Ovary (tissue), 9 donors: Measurements from ENCODE around the gene IGFBP3. TPM values are rescaled to one million over a fixed set of nuclear protein-coding genes. Genes with fewer than 3 reads are reported as not detected.

Experiments used
- DNase-seq, 5 donors: peaks; one replicate each; pipeline ENCODE4 v3.0.0-alpha.2; 2019 to 2020
- H3K27ac ChIP-seq, 2 donors: fragments of 200-600 bp; one replicate each; pipeline versions ENCODE4 v1.5.1 to v1.8.0; 2019 to 2022
- H3K27me3 ChIP-seq: fragments of 200-600 bp; one replicate; pipeline ENCODE4 v1.8.0; 2022
- H3K36me3 ChIP-seq: fragments of 200-600 bp; sonication (generic); one replicate; pipeline ENCODE4 v1.5.1; 2019
- H3K4me1 ChIP-seq: one replicate; pipeline ENCODE4 v1.8.1; 2013; ENCODE audit warnings: mild to moderate bottlenecking, moderate library complexity; ENCODE audit not compliant: insufficient read depth
- H3K4me3 ChIP-seq: fragments of 200-600 bp; sonication (generic); one replicate; pipeline ENCODE4 v1.5.1; 2017
- H3K9me3 ChIP-seq, 2 donors: fragments of 200-600 bp in 1 of 2; sonication (generic) in 1 of 2; one replicate each; pipeline versions ENCODE4 v1.5.1 to v1.8.1; 2013 to 2019; ENCODE audit warnings: mild to moderate bottlenecking in 1 of 2, moderate library complexity in 1 of 2
- CTCF ChIP-seq, 3 donors: fragments of 450-650 bp in 2 of 3; fragments of 200-600 bp in 1 of 3; IDR thresholded peaks; one replicate each; pipeline versions ENCODE4 v1.5.1 to v1.8.0; 2016 to 2022; ENCODE audit warnings: antibody characterized with exemption in 3 of 3, mild to moderate bottlenecking in 1 of 3
- EP300 ChIP-seq: sonication (generic); formaldehyde crosslinking; IDR thresholded peaks from one replicate; pipeline ENCODE4 v1.6.1; 2017; ENCODE audit warnings: antibody characterized with exemption
- POLR2A ChIP-seq: fragments of 450-650 bp; IDR thresholded peaks from one replicate; pipeline ENCODE4 v1.6.1; 2017; ENCODE audit warnings: antibody characterized with exemption, mild to moderate bottlenecking, moderate library complexity
- WGBS, 3 donors: extraction: QIAGEN DNeasy Blood & Tissue Kit in 1 of 3; methylation state at CpG; one replicate each; pipeline versions ENCODE4 v1.1.5 to v1.1.7; 2013 to 2017; 5-methylcytosine and 5-hydroxymethylcytosine counted together
- intact Hi-C, 4 donors: fragments of 100-400 bp; cut with DNase I; formaldehyde crosslinking; loops; one replicate each; pipeline versions ENCODE4 v1.11.0 to v1.15.1; 2022 to 2023
- polyA plus RNA-seq, 2 donors: library from polyadenylated mRNA; stranded (reverse); fragments of 200-250 nt in 1 of 2; fragments of 350-450 nt in 1 of 2; fragmentation: Illumina TruSeq in 1 of 2; extraction: RNeasy Lipid Tissue Mini Kit (QIAGEN cat#74804) in 1 of 2; gene quantifications; one replicate each; pipeline ENCODE4 v1.2.3, GENCODE V29; 2013 to 2014
- total RNA-seq, 7 donors: library from RNA; depleted of rRNA in 2 of 7; stranded (reverse); fragments of >200 nt in 2 of 7; fragmentation: NEBNext Ultra II Directional in 3 of 7; extraction: Animal tissue kit (Norgen Biotek cat#: 25700) in 3 of 7; gene quantifications; one replicate each; pipeline versions ENCODE4 v1.1.0 to v1.2.4, GENCODE V29; 2016 to 2023
- donor health status: DM: no; HTN: no; CAD: no; lungs with moderate emphysema.
- donor health status: DM: no; HTN: no; CAD: no.
- donor health status: Bipolar disorder and iron deficiency.
- donor health status: DM: yes; HTN: yes; CAD: no.
- donor health status: DM: no; HTN: no; CAD: no.
- donor health status: DM: yes; HTN: yes; CAD: no.

Gene IGFBP3
- total and polyA plus RNA-seq, 9 donors = 51.6 to 648 (median 174) TPM

- 2 to 5% (median 2%) methylated on average over 11 of the region's 11 CpGs for WGBS, 3 donors
- peaks cover 4% of the 10 kb centered on the region for H3K4me1 ChIP-seq
- peak in 1 of 5 donors; percentile 26 for DNase-seq
These were observed 1.7 kb upstream of the IGFBP3 start for GRCh38 chr7:45922810-45923209.

GRCh38 chr7:45921699-45922519 lies 837 bp upstream of the IGFBP3 start:
- H3K36me3 ChIP-seq = no peaks in the 10 kb centered on the region
- 5 to 7% (median 6%) methylated on average over 36 of the region's 36 CpGs for WGBS, 3 donors
- TF ChIP-seq CTCF (IDR thresholded peaks at IDR 0.05) (peak; percentile 68 to 86 (median 78)), POLR2A (no peak), EP300 (no peak)
- peak overlapping the region; percentile 78 for H3K4me3 ChIP-seq
- H3K27ac ChIP-seq = peak overlapping the region; percentile 14 to 23
- H3K9me3 ChIP-seq = no peaks in the 10 kb centered on the region
- H3K4me1 ChIP-seq = peaks cover 4% of the 10 kb centered on the region
- peak; percentile 61 to 83 (median 75) for DNase-seq
- intact Hi-C loops = loop anchor here (5.0 to 10.0 kb wide), 7 partner anchors 423 to 1335 kb away; no protein-coding TSS in a partner anchor
- no peaks in the 10 kb centered on the region for H3K27me3 ChIP-seq

More at GRCh38 chr7:45922810-45923209, 1.7 kb upstream of the IGFBP3 start:
- Histone ChIP-seq H3K36me3 (no peaks in the 10 kb centered on the region), H3K27ac (peak overlapping the region in 1 of 2 donors; percentile 14), H3K9me3 (no peaks in the 10 kb centered on the region), H3K27me3 (no peaks in the 10 kb centered on the region), H3K4me3 (peak overlapping the region; percentile 12)
- intact Hi-C loops = loop anchor here (5.0 to 10.0 kb wide), 7 partner anchors 422 to 1334 kb away; no protein-coding TSS in a partner anchor
- no peak for TF ChIP-seq CTCF (IDR thresholded peaks at IDR 0.05)
- no peak for TF ChIP-seq EP300
- TF ChIP-seq POLR2A = no peak

GRCh38 chr7:45921381-45921698 lies 268 bp upstream of the IGFBP3 start:
- 1 to 4% (median 2%) methylated on average over 22 to 31 of the region's 31 CpGs for WGBS, 3 donors
- no peak for TF ChIP-seq POLR2A
- TF ChIP-seq CTCF (IDR thresholded peaks at IDR 0.05) = no peak
- TF ChIP-seq EP300 = no peak
- Histone ChIP-seq H3K4me3 (peak overlapping the region; percentile 78), H3K27me3 (no peaks in the 10 kb centered on the region), H3K27ac (peak overlapping the region in 1 of 2 donors; percentile 23), H3K36me3 (no peaks in the 10 kb centered on the region), H3K9me3 (no peaks in the 10 kb centered on the region), H3K4me1 (peaks cover 4% of the 10 kb centered on the region)
- intact Hi-C loops = loop anchor here (5.0 to 10.0 kb wide), 7 partner anchors 423 to 1336 kb away; no protein-coding TSS in a partner anchor
- DNase-seq = peak in 2 of 5 donors; percentile 22 to 44

GRCh38 chr7:45919993-45920459 lies 1.0 kb downstream of the IGFBP3 start:
- no peak for TF ChIP-seq EP300
- TF ChIP-seq CTCF (IDR thresholded peaks at IDR 0.05) = no peak
- TF ChIP-seq POLR2A = no peak
- DNase-seq = no peak
- 2 to 4% (median 4%) methylated on average over 19 of the region's 19 CpGs for WGBS, 3 donors
- H3K4me3 ChIP-seq = peak overlapping the region; percentile 78
- no peak overlapping the region for H3K27ac ChIP-seq
- H3K4me1 ChIP-seq = peaks cover 4% of the 10 kb centered on the region
- H3K36me3 ChIP-seq = no peaks in the 10 kb centered on the region
- intact Hi-C loops = loop anchor here (2.0 to 10.0 kb wide), 8 partner anchors 425 to 1337 kb away; no protein-coding TSS in a partner anchor
- no peaks in the 10 kb centered on the region for H3K9me3 ChIP-seq
- no peaks in the 10 kb centered on the region for H3K27me3 ChIP-seq
